Globus pallidus (tissue), 1 donor: ENCODE measurements around the gene GUSB.
"Not testable (repeated sequence)": the region's sequence is repeated elsewhere in the genome, so short reads cannot be mapped to it uniquely, and the experiment has no call there.

Experiments used
- DNase-seq: peaks from one replicate; pipeline ENCODE4 v3.0.0-alpha.2; 2015; ENCODE audit warnings: low spot score

The GUSB gene

DNA sequence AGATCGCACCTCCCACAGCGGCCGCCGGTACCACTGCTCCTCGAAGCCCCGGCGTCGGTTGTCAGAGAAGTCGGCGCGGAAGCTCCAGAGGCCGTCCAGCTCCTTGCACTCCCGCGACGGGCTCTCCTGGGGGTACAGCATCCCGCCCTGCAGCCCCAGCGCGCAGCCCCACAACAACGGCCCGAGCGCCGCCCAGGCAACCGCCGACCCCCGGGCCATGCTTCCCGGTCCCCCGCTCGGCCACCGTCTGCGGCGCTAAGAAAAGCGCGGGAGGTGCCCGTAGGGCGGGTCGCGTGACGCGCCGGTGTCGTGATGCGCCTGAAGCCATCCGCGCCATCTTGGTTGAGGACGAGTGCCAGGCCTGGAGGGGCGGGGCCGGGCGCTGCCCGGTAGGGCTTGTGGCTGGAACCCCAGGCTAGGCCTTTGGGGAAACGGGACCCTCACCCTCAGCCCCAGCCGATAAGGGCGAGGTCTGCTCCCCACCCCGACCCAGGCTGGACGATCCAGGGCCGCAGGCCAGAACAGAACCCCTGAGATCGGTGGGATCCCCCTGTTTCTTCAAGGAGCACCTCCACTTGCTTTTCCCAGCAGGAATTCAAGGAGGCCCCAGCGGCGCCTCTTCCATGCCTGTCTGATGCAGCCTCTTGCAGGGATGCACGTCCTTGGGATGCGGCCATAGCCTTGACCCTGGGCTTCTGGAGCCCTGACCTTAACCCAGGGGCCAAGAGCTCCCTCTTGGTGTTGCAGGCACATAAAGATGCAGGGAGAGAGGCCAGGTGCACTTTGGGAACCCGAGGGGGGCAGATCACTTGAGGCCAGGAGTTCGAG lies at the start of gene GUSB:
Gene GUSB (minus strand): TSS at position 249 of the 828 bp plus-strand sequence. CDS start 30 bp downstream, at position 219.
- DNase-seq, result peak; percentile 88

DNA sequence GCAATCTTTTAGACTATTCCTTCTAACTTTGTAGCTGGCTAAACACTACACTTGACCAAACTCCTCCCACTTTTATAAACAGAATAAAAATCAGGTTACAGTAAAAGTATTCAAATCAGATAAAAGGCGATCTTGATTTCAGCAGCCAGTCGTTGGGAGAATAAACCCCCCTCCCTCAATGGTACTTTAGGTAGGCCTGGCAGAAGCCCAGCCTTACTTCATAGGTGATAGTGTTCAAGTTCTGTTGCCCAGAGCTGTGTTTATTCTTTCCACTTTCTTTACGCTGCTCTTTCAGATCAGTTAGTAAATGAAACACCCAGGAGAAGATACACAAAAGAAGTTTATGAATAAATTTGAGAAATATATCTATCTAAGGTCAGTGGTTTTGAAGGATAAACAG lies 46.3 kb upstream of the GUSB start:
- not testable (repeated sequence) for DNase-seq

DNA sequence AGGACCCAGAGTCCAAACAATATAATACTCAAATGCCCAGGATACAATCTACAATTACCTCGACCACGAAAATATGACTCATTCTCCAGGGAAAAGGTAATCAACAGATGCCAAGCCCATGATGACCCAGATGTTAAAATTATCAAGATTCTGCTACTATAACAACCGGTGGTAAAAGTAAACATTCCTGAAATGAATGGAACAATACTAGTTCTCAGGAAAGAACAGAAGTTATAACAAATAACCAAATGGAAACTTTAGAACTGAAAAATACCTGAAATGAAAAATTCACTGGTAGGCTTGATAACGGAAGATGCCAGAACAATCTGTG lies 34.1 kb upstream of the GUSB start:
- DNase-seq, result no peak

DNA sequence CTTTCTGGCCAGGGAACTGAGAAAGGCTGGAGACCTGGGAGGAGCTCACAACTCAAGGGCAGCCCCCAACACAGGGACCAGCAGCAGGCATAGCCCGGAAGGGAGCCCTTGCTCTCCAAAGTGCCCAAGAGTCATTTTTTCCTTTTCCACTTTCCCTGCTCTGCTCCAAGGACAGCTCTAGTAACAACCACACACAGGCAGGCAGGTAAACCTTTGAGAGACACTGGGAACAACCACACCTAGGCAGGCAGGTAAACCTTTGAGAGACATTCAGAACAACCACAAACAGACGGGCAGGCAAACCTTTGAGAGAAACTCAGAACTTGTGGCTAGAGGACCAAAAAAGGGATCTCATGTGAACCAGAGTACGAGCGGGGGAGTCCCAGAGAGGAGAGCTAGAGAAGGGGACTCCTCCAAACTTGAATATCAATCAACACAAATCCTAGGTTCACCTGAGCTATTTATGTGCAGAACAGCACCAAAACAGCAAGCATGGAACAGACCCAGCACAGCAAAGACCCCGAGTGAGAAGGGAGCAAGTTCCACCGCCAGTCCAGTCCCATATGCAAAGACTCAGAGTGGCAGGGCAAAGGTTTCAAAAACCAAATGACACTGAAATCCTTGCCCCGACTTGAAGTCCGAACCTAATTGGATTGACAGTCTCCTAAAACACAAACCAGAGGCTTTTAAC lies 33.6 kb upstream of the GUSB start:
- no peak for DNase-seq

DNA sequence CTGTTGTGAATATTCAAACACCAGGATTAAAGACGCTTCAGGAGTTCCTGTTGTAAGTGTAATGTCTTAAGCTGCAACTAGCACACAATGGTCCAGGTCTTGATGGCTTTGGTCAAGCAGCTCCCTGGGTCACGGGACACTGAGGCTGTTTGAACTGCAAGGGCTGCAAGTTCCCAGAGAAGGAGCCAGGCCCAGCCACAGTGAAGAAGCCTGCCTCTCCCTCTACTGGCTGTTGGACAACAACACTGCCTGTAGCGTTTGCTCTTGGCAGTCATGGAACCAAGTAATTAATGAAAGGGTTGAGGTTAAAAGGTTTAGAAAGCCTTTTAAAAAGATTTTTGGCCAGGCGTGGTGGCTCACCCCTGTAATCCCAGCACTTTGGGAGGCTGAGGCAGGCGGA lies 31.9 kb upstream of the GUSB start:
- peak; percentile 18 for DNase-seq

DNA sequence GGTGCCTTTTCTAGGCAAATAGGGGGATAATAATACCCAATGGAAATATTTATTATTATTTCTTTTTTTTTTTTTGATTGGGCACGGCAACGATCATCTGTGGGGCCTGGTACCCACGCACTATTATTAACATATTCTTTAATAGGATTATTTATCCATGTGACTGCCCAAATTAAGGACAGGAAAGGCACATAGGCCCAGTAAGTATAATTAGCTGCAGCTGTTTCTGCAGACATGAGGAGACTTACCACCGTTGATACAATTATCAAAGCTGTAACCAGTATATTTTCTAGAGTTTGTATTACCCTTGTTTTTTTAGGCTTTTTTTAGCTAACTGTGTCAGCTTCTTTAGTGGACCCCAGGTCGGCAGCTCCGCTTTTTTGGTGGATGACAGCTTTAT lies 25.2 kb upstream of the GUSB start:
- no peak for DNase-seq

DNA sequence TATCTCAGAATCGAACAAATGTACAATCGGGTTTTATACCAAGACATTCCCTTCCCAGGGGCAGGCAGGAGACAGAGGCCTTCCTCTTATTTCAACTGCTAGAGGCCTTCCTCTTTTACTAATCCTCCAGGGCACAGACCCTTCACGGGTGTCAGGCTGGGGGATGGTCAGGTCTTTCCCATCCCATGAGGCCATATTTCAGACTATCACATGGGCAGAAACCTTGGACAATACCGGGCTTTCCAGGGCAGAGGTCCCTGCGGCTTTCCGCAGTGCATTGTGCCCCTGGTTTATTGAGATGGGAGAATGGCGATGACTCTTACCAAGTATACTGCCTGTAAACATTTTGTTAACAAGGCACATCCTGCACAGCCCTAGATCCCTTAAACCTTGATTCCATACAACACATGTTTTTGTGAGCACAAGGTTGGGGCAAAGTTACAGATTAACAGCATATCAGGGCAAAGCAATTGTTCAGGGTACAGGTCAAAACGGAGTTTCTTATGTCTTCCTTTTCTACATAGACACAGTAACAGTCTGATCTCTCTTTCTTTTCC lies 23.2 kb upstream of the GUSB start:
- not testable (repeated sequence) for DNase-seq

DNA sequence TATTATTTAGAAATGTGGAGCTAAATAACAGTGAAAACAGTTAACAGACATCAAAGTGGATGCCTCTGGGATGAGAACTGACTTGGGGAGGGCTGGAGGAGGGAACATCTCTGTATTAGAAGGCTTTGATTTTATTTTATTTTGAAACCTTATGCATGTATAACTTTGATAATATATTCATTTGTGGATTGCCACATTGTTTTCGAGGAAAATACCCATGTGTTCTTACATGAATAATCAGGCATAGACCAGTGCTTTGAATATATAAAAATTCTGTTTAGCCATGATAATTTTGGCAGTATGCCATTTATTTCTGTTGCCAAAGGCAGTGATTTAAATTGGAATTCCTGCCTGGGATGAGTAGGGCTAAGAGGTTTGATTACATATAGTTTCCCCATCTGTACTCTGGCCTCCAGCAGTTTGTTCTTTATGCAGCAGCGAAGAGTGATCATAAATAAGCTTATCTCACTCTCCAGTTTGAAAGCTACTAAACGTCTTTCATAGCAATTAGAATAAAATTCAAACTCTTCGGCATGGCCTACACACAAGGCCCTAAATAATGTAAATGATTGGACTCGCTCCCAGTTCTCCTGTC lies 18.9 kb upstream of the GUSB start:
- DNase-seq, result not testable (repeated sequence)

DNA sequence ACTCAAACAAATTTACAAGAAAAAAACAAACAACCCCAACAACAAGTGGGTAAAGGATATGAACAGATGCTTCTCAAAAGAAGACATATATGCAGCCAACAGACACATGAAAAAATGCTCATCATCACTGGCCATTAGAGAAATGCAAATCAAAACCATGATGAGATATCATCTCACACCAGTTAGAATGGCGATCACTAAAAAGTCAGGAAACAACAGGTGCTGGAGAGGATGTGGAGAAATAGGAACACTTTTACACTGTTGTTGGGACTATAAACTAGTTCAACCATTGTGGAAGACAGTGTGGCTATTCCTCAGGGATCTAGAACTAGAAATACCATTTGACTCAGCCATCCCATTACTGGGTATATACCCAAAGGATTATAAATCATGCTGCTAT lies 13.0 kb upstream of the GUSB start:
- DNase-seq, result not testable (repeated sequence)

DNA sequence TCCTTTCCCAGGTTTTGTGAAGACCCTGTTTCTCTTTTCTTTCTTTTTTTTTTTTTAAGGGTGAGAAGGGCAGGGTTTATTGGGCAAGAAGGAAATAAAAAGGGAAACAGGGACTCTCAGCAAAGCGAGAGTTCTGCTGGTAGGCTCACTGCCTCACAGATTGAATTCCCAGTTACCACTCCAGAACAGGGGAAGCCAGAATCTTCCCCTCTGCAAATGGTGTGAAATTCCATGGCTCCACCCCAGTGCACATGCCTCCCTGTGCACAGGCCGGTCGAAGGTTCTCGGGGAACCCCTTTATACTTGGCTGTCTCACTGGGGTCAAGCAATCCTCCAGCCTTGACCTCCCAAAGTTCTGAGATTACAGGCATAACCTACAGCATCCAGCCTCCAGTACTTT lies 10.5 kb upstream of the GUSB start:
- no peak for DNase-seq

DNA sequence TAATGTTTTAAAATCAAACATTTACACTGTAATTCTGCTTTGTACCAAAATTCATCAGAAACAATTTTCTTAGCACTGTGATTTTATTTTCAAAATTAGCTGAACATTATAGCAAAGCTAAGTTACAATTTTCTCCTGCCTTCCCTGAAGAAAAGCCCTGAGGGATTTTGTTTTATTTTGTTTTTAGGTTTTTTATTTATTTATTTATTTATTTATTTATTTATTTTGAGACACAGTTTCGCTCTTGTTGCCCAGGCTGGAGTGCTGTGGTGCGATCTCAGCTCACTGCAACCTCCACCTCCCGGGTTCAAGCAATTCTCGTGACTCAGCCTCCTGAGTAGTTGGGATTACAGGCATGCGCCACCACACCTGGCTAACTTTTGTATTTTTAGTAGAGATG lies 9.8 kb upstream of the GUSB start:
- not testable (repeated sequence) for DNase-seq

DNA sequence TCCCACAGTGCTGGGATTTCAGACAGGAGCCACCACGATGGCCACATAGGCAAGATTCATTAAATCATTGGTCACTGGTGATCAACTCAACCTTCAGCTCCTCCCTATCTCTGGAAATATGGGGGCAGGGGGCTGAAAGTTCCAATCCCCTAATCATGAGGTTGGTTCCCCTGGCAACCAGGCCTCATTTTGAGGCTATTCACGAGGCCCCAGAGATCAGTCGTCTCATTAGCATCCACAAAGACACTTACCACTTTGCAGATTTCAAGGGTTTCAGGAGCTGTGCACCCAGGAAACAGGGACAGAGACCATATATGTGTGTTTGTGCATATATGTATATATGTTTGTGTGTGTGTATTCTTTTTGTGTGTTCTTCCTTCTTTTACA lies 7.7 kb upstream of the GUSB start:
- no peak for DNase-seq

DNA sequence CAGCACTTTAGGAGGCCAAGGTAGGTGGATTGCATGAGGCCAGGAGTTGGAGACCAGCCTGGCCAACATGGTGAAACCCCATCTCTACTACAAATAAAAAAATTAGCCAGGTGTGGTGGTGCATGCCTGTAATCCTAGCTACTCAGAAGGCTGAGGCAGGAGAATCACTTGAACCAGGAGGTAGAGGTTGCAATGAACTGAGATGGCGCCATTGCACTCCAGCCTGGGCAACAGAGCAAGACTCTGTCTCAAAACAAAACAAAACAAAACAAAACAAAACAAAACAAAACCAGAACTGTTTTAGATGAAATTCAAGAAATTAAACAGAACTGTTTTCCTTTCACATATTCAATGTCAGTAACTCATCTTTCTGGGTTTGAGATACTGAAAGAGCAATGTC lies 6.5 kb upstream of the GUSB start:
- not testable (repeated sequence) for DNase-seq

DNA sequence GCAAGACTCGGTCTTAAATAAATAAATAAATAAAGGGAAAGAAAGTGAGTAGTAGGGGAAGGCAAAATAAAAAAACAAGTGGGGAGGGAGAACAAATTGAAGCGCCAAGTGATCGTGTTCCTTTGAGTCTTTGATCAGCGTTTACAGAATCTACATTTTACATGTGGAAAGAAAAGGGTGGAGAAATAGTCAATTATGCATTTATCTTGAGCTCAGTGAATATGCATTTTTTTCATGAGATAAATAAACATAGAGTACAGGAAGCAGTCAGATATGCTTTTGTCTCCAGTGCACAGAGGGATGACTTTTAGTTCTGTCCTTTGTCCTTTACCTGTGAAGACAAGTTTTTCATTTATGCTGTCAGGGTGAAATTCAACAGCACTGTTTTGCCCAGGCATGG lies 6.1 kb upstream of the GUSB start:
- DNase-seq, result no peak

DNA sequence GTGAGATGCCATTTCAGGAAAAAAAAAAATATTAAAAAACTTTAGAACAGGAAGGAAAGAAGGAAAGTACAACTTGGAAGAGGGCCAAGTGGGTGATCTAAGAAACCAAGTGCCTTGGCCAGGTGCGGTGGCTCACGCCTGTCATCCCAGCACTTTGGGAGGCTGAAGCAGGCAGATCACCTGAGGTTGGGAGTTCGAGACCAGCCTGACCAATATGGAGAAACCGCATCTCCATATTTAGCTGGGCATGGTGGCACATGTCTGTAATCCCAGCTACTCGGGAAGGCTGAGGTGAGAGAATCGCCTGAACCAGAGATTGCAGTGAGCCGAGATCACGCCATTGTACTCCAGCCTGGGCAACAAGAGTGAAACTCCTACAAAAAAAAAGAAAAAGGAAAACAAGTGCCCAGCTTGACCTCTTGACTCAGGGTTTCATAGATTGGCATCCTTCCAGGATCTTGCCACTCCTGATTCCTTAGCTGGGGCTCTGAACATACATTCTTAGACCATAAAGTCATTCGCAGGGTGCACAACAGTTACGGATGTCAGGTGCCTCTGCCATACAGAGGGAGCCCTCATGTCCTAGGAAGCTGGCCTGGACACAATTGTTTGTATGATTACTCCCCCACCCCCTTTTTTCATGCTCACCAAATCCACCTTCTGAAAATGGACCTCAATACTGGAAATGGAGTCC lies 2.1 kb upstream of the GUSB start:
- DNase-seq, result no peak

DNA sequence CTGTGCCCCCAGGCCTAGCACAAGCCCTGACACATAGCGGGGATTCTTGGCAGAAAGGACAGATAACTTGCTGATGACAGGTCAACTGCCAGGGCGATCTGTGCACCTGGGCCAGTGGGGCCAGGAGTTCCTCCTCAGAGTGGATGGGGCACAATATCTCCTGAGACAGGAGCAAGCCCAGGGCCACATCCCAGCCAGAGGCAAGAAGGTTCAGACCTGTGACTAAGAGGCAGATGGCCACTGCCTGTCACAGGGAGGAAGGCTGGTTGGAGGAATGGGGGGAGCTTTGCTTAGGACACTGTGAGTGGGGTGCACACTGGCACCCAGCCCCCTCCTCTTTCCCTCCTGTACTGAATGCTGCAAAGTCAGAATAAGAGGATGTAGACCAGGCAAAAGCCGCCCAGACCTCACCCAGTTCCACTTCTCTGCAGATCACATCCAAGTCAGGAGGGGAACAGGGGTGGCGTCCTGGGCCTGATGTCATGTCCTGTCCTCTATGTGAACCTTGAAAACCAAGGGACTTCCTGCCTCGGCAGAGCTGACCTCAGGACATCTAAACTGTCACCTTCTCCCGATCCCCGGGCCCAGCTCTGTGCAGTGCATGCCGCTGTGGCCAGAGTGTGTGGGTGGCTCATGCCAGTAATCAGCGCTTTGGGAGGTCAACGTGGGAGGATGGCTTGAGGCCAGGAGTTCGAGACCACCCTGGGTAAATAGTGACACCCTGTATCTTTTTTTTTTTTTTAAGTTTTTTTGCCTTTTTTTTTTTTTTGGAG lies 1.3 kb downstream of the GUSB start:
- DNase-seq, result peak; percentile 20

DNA sequence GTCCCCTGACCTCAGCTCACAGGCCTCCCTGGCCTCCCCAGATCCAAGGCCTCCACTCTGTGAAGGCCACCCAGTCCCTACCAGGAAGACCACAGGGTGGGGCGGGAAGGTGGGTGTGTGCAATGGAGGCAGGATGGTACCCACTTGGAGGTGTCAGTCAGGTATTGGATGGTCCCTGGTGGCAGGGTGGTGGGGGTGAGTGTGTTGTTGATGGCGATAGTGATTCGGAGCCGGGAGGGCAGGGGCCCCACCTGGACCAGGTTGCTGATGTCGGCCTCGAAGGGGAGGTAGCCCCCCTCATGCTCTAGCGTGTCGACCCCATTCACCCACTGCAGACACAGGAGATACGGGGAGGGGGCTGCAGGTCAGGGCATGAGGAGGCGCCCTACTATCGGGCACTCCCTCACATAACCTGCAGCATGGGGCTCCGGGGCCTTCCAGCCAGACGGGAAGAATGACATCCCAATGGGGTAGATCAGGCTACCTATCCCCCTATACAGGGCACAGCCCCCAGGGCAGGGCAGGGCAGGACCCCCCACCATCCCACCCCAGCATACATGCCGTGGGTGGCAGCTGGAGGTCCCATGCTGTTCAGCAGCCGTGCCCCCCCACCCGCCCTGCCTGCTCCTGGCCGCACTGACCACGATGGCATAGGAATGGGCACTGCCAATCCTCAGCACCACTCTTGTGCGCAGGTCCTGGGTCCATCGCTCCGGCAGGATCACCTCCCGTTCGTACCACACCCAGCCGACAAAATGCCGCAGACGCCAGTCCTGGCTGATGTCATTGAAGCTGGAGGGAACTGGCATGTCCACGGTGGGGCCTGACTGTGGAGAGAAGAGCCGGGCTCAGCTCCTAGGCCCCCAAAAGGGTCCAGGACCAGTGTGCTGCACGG lies 2.2 kb downstream of the GUSB start:
- no peak for DNase-seq

DNA sequence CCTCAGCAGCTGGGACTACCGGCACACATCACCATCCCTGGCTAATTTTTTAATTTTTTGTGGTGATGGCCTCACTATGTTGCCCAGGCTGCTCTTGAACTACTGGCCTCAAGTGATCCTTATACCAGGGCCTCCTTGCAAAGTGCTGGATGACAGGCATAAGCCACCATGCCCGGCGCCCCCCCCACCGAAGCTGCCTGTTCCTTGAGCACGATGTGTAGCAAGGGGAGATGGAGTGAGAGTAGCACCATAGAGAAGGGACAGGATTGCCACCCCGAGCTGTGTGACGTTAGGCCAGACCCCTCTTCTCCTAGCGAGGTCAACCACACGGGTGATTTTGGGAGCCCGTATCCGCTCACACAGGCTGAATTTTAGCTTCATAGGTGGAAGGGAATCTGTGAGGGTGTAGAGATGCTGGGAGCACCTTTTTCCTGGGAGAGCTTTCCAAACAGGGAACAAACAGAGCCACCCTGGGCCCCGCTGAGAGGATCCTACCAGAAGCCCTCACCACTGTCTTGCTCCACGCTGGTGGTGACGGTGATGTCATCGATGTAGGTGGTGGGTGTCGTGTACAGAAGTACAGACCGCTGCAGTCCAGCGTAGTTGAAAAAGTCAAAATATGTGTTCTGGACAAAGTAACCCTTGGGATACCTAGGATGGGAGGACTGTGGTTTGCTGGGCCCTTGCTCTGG lies 3.0 kb downstream of the GUSB start:
- DNase-seq, result no peak

DNA sequence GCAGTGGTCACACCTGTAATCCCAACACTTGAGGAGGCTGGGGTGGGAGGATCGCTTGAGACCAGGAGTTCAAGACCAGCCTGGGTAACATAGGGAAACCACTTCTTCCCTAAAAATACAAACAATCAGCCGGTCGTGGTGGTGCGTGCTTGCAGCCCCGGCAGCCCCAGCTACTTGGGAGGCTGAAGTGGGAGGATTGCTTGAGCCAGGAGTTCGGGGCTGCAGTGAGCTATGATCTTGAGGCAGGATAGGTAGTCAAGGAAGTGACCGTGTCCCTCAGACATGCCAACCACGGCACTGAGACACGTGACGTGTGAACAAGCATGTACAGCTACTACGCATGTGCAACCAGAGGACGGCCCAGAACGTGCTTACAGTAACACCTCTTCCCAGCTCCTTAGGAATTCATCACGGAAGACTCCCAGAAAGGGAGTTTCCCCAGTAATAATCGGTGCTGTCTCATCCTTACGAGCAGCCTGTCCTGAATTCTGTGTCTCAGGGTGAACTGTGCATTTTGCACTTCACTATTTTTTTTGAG lies 5.3 kb downstream of the GUSB start:
- no peak for DNase-seq
